H9 (cell line): Measurements from ENCODE around the gene DPP10. TPM values are rescaled to one million over a fixed set of nuclear protein-coding genes. Genes with fewer than 3 reads are reported as not detected.

ENCODE experiments used
- DNase-seq: peaks from one replicate; pipeline ENCODE4 v3.0.0-alpha.2; 2017
- H2AFZ ChIP-seq: one replicate; pipeline ENCODE4 v1.6.1; 2013; ENCODE audit warnings: mild to moderate bottlenecking, low read length, control low read depth, moderate library complexity
- H2AK5ac ChIP-seq: 2 replicates; pipeline ENCODE4 v1.6.1; 2013; ENCODE audit warnings: low read length, control low read depth, mixed read lengths; ENCODE audit not compliant: insufficient read length
- H2BK120ac ChIP-seq: one replicate; pipeline ENCODE4 v1.6.1; 2013; ENCODE audit warnings: low read depth, mild to moderate bottlenecking, low read length, control low read depth, inconsistent platforms; ENCODE audit not compliant: poor library complexity, severe bottlenecking
- H2BK12ac ChIP-seq: 2 replicates; pipeline ENCODE4 v1.6.1; 2013; ENCODE audit warnings: low read length, control low read depth, mixed read lengths, low read depth; ENCODE audit not compliant: insufficient read length
- H2BK15ac ChIP-seq: 2 replicates; pipeline ENCODE4 v1.6.1; 2013; ENCODE audit warnings: low read depth, low read length, control low read depth
- H2BK20ac ChIP-seq: one replicate; pipeline ENCODE4 v1.6.1; 2013; ENCODE audit warnings: low read depth, mild to moderate bottlenecking, low read length, control low read depth, inconsistent platforms; ENCODE audit not compliant: poor library complexity, severe bottlenecking
- H2BK5ac ChIP-seq: 2 replicates; pipeline ENCODE4 v1.6.1; 2013; ENCODE audit warnings: low read length, control low read depth, mixed read lengths; ENCODE audit not compliant: insufficient read length
- H3K14ac ChIP-seq: 2 replicates; pipeline ENCODE4 v1.6.1; 2013; ENCODE audit warnings: low read length, control low read depth; ENCODE audit not compliant: insufficient read depth
- H3K18ac ChIP-seq: 2 replicates; pipeline ENCODE4 v1.6.1; 2013; ENCODE audit warnings: low read depth, mild to moderate bottlenecking, mixed read lengths, low read length, control low read depth; ENCODE audit not compliant: insufficient read length
- H3K23ac ChIP-seq: 2 replicates; pipeline ENCODE4 v1.6.1; 2013; ENCODE audit warnings: low read length, control low read depth, mixed read lengths, low read depth; ENCODE audit not compliant: insufficient read length
- H3K23me2 ChIP-seq: 2 replicates; pipeline ENCODE4 v1.6.1; 2013; ENCODE audit warnings: low read depth, mild to moderate bottlenecking, mixed read lengths, low read length, control low read depth; ENCODE audit not compliant: insufficient read length, poor library complexity, severe bottlenecking
- H3K27ac ChIP-seq: 2 replicates; pipeline ENCODE4 v1.5.1; 2013; ENCODE audit warnings: low read length, control low read depth, mixed read lengths, low read depth; ENCODE audit not compliant: insufficient read length
- H3K27me3 ChIP-seq: 2 replicates; pipeline ENCODE4 v1.6.1; 2013; ENCODE audit warnings: low read length, control low read depth, inconsistent platforms; ENCODE audit not compliant: insufficient read depth
- H3K4ac ChIP-seq: 2 replicates; pipeline ENCODE4 v1.6.1; 2013; ENCODE audit warnings: low read depth, mild to moderate bottlenecking, control low read depth, inconsistent platforms, low read length, moderate library complexity
- H3K4me1 ChIP-seq: 2 replicates; pipeline ENCODE4 v1.6.1; 2013; ENCODE audit warnings: low read length, control low read depth, inconsistent platforms; ENCODE audit not compliant: insufficient read depth
- H3K4me2 ChIP-seq: 2 replicates; pipeline ENCODE4 v1.6.1; 2013; ENCODE audit warnings: low read length, control low read depth, mixed read lengths; ENCODE audit not compliant: insufficient read length, insufficient read depth
- H3K56ac ChIP-seq: 2 replicates; pipeline ENCODE4 v1.6.1; 2013; ENCODE audit warnings: low read depth, mild to moderate bottlenecking, mixed read lengths, low read length, control low read depth; ENCODE audit not compliant: insufficient read length
- H3K79me1 ChIP-seq: 2 replicates; pipeline ENCODE4 v1.6.1; 2013; ENCODE audit warnings: low read depth, mild to moderate bottlenecking, moderate library complexity, low read length, control low read depth, inconsistent platforms; ENCODE audit not compliant: insufficient read depth, poor library complexity, severe bottlenecking
- H3K79me2 ChIP-seq: 2 replicates; pipeline ENCODE4 v1.6.1; 2013; ENCODE audit warnings: low read length, control low read depth, inconsistent platforms; ENCODE audit not compliant: insufficient read depth
- H3K9ac ChIP-seq: 2 replicates; pipeline ENCODE4 v1.6.1; 2013; ENCODE audit warnings: low read length, control low read depth, mixed read lengths; ENCODE audit not compliant: insufficient read length; ENCODE audit errors: extremely low read depth
- H3K9me3 ChIP-seq: one replicate; pipeline ENCODE4 v1.6.1; 2013; ENCODE audit warnings: low read depth, low read length, inconsistent platforms; ENCODE audit not compliant: control insufficient read depth
- H3T11ph ChIP-seq: one replicate; pipeline ENCODE4 v1.6.1; 2013; ENCODE audit warnings: mild to moderate bottlenecking, low read length, control low read depth, inconsistent platforms
- H4K20me1 ChIP-seq: one replicate; pipeline ENCODE4 v1.6.1; 2013; ENCODE audit not compliant: control insufficient read depth, insufficient read length, insufficient read depth
- H4K5ac ChIP-seq: 2 replicates; pipeline ENCODE4 v1.6.1; 2013; ENCODE audit warnings: low read depth, mild to moderate bottlenecking, mixed read lengths, low read length, control low read depth; ENCODE audit not compliant: insufficient read length
- H4K8ac ChIP-seq: replicated peaks from 2 replicates; pipeline ENCODE4 v1.6.1; 2013; ENCODE audit warnings: low read length, control low read depth, mixed read lengths, low read depth; ENCODE audit not compliant: insufficient read length
- H4K91ac ChIP-seq: 2 replicates; pipeline ENCODE4 v1.6.1; 2013; ENCODE audit warnings: low read depth, mild to moderate bottlenecking, moderate library complexity, mixed read lengths, low read length, control low read depth; ENCODE audit not compliant: insufficient read length
- H3K27ac Mint-ChIP-seq, 3 experiments: 2 replicates in 2 of 3; 3 replicates in 1 of 3; pipeline ENCODE4 v1.8.0; 2020 to 2021; ENCODE audit warnings: mixed read lengths in 3 of 3, mild to moderate bottlenecking in 1 of 3, moderate library complexity in 1 of 3
- H3K27me3 Mint-ChIP-seq: 2 replicates; pipeline ENCODE4 v1.8.0; 2021; ENCODE audit warnings: low read depth, mild to moderate bottlenecking, moderate library complexity, mixed read lengths
- H3K36me3 Mint-ChIP-seq, 3 experiments: 2 replicates in 2 of 3; 3 replicates in 1 of 3; pipeline ENCODE4 v1.8.0; 2020 to 2021; ENCODE audit warnings: low read depth in 3 of 3, mixed read lengths in 3 of 3; ENCODE audit not compliant: insufficient read depth in 1 of 3
- H3K4me1 Mint-ChIP-seq, 2 experiments: 2 replicates each; pipeline ENCODE4 v1.8.0; 2020; ENCODE audit warnings: mixed read lengths in 2 of 2
- H3K4me3 Mint-ChIP-seq, 2 experiments: 2 replicates in 1 of 2; 3 replicates in 1 of 2; pipeline ENCODE4 v1.8.0; 2020 to 2021; ENCODE audit warnings: mild to moderate bottlenecking in 2 of 2, mixed read lengths in 2 of 2, moderate library complexity in 1 of 2
- H3K9me3 Mint-ChIP-seq, 2 experiments: 2 replicates in 1 of 2; 3 replicates in 1 of 2; pipeline ENCODE4 v1.8.0; 2020; ENCODE audit warnings: mild to moderate bottlenecking in 2 of 2, mixed read lengths in 2 of 2, moderate library complexity in 1 of 2
- WGBS: extraction: QIAGEN DNeasy Blood & Tissue Kit; methylation state at CpG from one replicate; pipeline ENCODE4 v1.1.7; 2013; ENCODE audit warnings: missing lambda C conversion rate, low lambda C conversion rate, mixed read lengths; ENCODE audit not compliant: insufficient read length; ENCODE audit errors: extremely low coverage; 5-methylcytosine and 5-hydroxymethylcytosine counted together
- total RNA-seq: library from RNA; stranded (reverse); gene quantifications from 2 replicates; pipeline ENCODE4 v1.2.1, GENCODE V29; 2021
- TF ChIP-seq, protein P1 (sequence below): fragments of 200-600 bp; sonication (generic); conservative IDR thresholded peaks from 3 replicates; pipeline ENCODE4 v1.8.0; 2021; ENCODE audit warnings: antibody characterized with exemption, mild to moderate bottlenecking

The DPP10 gene
- total RNA-seq, 1 experiment from 2014 or later: 11.3 TPM

DNA sequence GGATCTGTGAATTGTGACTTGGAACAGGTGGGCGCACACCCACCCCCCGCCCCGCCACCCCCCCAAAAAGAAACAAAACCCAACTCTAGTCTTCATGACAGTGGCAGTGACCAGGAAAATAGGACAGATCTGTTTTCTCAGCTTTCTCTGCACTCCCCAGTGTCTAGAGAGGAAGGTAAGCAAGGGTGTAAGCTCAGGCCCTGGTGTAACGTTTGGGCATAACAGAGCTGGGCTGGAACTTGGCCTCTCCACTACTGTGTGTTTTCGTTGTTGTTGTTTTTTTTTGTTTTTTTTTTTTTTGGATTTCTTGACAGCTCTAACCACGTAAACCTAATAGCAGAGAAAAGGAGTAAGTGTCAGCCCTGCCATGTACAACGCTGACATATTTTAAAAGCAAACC lies 1160.8 kb downstream of the DPP10 start:
- Histone ChIP-seq H2AFZ (no peak overlapping the region), H3K9ac (no peak overlapping the region), H3K18ac (no peak overlapping the region), H3K4ac (no peak overlapping the region), H2BK12ac (no peak overlapping the region), H3K79me1 (no peaks in the 10 kb centered on the region), H4K5ac (no peak overlapping the region), H3K14ac (no peak overlapping the region), H4K8ac (no peak overlapping the region), H3K9me3 (no peaks in the 10 kb centered on the region), H2BK120ac (no peak overlapping the region), H3T11ph (no peak overlapping the region), H2BK20ac (no peak overlapping the region), H4K91ac (no peak overlapping the region), H3K4me1 (no peaks in the 10 kb centered on the region; the same call in 1 of the 2 replicates), H3K4me2 (no peak overlapping the region), H3K56ac (no peak overlapping the region), H3K23ac (no peak overlapping the region), H3K79me2 (no peaks in the 10 kb centered on the region), H2BK15ac (no peak overlapping the region), H3K27me3 (no peaks in the 10 kb centered on the region), H3K23me2 (no peaks in the 10 kb centered on the region), H2BK5ac (no peak overlapping the region), H2AK5ac (no peak overlapping the region), H4K20me1 (no peaks in the 10 kb centered on the region), H3K27ac (no peak overlapping the region)
- Mint-ChIP-seq H3K4me1 (peaks cover 45 to 54% of the 10 kb centered on the region in 2 experiments), H3K36me3 (no peaks in the 10 kb centered on the region), H3K27me3 (no peaks in the 10 kb centered on the region), H3K9me3 (no peaks in the 10 kb centered on the region), H3K4me3 (no peak overlapping the region), H3K27ac (no peak overlapping the region)
- TF ChIP-seq, protein P1, sequence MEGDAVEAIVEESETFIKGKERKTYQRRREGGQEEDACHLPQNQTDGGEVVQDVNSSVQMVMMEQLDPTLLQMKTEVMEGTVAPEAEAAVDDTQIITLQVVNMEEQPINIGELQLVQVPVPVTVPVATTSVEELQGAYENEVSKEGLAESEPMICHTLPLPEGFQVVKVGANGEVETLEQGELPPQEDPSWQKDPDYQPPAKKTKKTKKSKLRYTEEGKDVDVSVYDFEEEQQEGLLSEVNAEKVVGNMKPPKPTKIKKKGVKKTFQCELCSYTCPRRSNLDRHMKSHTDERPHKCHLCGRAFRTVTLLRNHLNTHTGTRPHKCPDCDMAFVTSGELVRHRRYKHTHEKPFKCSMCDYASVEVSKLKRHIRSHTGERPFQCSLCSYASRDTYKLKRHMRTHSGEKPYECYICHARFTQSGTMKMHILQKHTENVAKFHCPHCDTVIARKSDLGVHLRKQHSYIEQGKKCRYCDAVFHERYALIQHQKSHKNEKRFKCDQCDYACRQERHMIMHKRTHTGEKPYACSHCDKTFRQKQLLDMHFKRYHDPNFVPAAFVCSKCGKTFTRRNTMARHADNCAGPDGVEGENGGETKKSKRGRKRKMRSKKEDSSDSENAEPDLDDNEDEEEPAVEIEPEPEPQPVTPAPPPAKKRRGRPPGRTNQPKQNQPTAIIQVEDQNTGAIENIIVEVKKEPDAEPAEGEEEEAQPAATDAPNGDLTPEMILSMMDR: no peak
- WGBS: no CpG with 5 or more reads among the region's 7 CpGs
- no peak for DNase-seq
